Head of caudate nucleus (tissue), 42 donors: ENCODE data around the gene PCDHA7.
"Not testable (repeated sequence)": the region's sequence is repeated elsewhere in the genome, so short reads cannot be mapped to it uniquely, and the experiment has no call there.

Experiments
- DNase-seq, 42 donors: peaks; one replicate each; pipeline versions ENCODE4 v3.0.0 to v3.0.0-alpha.2; 2020 to 2021; ENCODE audit warnings: mixed read lengths in 7 of 42
- intact Hi-C: fragments of 100-400 bp; cut with DNase I; formaldehyde crosslinking; loops from one replicate; pipeline ENCODE4 v1.15.0; 2022

Gene PCDHA7, protein sequence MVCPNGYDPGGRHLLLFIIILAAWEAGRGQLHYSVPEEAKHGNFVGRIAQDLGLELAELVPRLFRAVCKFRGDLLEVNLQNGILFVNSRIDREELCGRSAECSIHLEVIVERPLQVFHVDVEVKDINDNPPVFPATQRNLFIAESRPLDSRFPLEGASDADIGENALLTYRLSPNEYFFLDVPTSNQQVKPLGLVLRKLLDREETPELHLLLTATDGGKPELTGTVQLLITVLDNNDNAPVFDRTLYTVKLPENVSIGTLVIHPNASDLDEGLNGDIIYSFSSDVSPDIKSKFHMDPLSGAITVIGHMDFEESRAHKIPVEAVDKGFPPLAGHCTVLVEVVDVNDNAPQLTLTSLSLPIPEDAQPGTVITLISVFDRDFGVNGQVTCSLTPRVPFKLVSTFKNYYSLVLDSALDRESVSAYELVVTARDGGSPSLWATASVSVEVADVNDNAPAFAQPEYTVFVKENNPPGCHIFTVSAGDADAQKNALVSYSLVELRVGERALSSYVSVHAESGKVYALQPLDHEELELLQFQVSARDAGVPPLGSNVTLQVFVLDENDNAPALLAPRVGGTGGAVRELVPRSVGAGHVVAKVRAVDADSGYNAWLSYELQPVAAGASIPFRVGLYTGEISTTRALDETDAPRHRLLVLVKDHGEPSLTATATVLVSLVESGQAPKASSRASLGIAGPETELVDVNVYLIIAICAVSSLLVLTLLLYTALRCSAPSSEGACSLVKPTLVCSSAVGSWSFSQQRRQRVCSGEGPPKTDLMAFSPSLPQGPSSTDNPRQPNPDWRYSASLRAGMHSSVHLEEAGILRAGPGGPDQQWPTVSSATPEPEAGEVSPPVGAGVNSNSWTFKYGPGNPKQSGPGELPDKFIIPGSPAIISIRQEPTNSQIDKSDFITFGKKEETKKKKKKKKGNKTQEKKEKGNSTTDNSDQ

DNA sequence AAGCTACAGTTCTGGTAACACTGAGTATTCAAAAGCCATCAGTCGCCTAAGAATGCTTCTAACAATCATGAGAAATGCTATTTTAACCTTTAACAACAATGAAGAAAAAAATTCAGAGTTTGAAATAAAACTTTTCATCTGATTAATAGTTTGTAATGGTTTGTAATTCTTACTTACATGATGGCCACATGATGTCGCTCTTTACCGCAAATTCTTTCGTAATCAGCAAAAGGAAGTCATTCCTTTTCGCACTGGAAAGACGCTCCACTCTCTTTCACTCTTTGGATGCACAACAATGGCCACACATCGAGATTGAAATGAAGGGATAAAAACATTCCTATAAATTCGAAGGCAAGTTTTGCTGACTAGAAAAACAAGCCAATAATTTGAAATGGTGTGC is at the start of gene PCDHA7:
Gene PCDHA7 (plus strand): TSS at position 277 of the 400 bp plus-strand sequence. CDS start 115 bp downstream, at position 392.
- DNase-seq, result peak in 3 of 42 donors; percentile 34 to 63 (median 56)
- intact Hi-C loops, result no loop called here

DNA sequence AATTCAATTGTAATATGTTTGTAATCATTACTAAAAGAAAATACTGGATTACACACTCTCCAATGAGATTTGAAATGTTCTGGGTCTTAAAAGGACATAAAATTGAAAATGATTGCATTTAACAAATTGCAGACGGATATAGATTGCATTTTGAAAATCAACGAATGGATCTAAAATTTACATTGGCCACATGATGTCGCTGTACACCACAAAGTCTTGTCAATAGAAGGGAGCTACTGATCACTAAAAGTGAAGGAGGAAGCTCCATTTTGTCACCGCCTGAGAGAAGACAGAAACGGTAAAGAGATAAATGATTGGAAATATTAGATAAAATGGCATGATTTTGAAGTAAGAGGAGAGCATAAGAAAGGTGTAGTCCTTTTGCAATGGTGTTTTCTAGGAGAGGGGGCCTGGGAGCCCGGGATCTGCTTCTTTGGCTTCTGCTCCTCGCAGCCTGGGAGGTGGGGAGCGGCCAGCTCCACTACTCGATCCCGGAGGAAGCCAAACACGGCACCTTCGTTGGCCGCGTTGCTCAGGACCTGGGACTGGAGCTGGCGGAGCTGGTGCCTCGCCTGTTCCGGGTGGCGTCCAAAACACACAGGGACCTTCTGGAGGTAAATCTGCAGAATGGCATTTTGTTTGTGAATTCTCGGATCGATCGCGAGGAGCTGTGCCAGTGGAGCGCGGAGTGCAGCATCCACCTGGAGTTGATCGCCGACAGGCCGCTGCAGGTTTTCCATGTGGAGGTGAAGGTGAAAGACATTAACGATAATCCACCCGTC is 48.0 kb upstream of the PCDHA7 start, which contains the start of gene PCDHA1:
Gene PCDHA1 (plus strand): TSS at position 236 of the 782 bp plus-strand sequence.
- intact Hi-C loops, result no loop called here

DNA sequence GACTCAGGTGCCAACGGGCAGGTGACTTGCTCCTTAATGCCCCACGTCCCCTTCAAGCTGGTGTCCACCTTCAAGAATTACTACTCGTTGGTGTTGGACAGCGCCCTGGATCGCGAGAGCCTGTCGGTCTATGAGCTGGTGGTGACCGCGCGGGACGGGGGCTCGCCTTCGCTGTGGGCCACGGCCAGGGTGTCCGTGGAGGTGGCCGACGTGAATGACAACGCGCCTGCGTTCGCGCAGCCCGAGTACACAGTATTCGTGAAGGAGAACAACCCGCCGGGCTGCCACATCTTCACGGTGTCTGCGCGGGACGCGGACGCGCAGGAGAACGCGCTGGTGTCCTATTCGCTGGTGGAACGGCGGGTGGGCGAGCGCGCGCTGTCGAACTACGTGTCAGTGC is 46.6 kb upstream of the PCDHA7 start:
- DNase-seq, result not testable (repeated sequence)

More for the DNA sequence above, 48.0 kb upstream of the PCDHA7 start, which contains the start of gene PCDHA1:
- DNase-seq, result peak in 3 of 42 donors; percentile 10 to 36 (median 25)

DNA sequence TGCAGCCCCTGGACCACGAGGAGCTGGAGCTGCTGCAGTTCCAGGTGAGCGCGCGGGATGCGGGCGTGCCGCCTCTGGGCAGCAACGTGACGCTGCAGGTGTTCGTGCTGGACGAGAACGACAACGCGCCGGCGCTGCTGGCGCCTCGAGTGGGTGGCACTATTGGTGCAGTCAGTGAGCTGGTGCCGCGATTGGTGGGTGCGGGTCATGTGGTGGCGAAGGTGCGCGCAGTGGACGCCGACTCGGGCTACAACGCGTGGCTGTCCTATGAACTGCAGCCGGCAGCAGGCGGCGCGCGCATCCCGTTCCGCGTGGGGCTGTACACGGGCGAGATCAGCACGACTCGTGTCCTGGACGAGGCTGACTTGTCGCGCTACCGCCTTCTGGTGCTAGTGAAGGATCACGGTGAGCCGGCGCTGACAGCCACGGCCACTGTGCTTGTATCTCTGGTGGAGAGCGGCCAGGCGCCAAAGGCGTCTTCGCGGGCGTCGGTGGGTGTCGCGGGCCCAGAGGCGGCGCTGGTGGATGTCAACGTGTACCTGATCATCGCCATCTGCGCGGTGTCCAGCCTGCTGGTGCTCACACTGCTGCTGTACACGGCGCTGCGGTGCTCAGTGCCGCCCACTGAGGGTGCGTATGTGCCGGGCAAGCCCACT is 46.1 kb upstream of the PCDHA7 start:
- DNase-seq, intact Hi-C loops: not testable (repeated sequence)

More for the DNA sequence above, 46.6 kb upstream of the PCDHA7 start:
- intact Hi-C loops, result not testable (repeated sequence)

DNA sequence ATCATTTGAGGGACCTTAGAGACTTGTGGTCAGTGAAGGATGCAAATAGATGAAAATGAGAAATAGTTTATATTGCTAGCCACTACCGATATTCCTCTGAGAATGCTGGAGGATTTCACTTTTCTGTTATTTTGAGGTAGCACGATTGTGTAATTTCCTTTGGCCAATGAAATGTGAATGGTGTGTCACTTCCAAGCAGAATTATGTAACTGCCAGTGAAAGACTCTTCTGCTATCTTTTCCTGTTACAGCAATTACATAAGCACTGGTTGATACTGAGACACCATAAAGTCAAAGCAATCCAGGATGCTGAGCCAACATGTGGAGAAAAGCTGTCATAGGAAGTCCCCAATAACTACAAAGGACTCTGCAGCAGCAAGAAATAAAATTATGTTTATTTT is 43.0 kb upstream of the PCDHA7 start:
- intact Hi-C loops, result no loop called here

DNA sequence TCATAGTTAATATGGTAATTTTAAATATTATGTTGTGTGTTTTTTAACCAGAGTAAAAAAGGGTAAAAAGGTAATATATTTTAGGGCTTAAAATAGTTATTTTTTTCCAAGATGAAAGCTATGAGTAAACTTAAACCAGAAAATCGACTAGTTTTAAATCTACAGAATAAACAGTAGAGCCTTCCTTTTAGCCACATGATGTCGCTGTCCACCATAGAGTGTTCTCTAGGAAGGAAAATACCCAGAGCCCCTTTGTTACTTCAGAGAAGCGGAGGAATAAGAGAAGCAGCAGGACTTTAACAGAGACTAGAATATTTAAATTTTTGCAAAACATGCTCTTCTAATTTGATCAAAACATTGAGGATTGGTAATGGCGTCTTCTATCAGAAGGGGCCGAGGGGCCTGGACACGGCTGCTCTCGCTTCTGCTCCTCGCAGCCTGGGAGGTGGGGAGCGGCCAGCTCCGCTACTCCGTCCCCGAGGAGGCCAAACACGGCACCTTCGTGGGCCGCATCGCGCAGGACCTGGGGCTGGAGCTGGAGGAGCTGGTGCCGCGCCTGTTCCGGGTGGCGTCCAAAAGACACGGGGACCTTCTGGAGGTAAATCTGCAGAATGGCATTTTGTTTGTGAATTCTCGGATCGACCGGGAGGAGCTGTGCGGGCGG is 39.3 kb upstream of the PCDHA7 start, which contains the start of gene PCDHA2:
Gene PCDHA2 (plus strand): TSS at position 258 of the 664 bp plus-strand sequence.
- intact Hi-C loops, result no loop called here

More for the DNA sequence above, 43.0 kb upstream of the PCDHA7 start:
- DNase-seq, result no peak

DNA sequence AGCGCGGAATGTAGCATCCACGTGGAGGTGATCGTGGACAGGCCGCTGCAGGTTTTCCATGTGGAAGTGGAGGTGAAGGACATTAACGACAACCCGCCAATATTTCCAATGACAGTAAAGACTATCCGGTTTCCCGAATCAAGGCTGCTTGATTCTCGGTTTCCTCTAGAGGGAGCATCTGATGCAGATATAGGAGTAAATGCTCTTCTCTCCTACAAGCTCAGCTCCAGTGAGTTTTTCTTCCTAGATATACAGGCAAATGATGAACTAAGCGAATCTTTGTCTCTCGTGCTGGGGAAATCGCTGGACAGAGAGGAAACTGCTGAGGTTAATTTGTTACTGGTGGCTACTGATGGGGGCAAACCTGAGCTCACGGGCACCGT is 38.8 kb upstream of the PCDHA7 start:
- intact Hi-C loops, result no loop called here
- DNase-seq, result peak in 4 of 42 donors; percentile 13 to 53 (median 36)

More for the DNA sequence above, 39.3 kb upstream of the PCDHA7 start, which contains the start of gene PCDHA2:
- DNase-seq, result peak in 5 of 42 donors; percentile 25 to 60 (median 27)

DNA sequence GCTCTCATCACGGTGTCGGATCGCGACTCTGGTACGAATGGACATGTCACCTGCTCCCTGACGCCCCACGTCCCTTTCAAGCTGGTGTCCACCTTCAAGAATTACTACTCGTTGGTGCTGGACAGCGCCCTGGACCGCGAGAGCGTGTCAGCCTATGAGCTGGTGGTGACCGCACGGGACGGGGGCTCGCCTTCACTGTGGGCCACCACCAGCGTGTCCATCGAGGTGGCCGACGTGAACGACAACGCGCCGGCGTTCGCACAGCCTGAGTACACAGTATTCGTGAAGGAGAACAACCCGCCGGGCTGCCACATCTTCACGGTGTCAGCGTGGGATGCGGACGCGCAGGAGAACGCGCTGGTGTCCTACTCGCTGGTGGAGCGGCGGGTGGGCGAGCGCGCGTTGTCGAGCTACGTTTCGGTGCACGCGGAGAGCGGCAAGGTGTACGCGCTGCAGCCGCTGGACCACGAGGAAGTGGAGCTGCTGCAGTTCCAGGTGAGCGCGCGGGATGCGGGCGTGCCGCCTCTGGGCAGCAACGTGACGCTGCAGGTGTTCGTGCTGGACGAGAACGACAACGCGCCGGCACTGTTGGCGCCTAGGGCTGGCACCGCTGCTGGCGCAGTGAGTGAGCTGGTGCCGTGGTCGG is 37.9 kb upstream of the PCDHA7 start:
- intact Hi-C loops, result not testable (repeated sequence)

DNA sequence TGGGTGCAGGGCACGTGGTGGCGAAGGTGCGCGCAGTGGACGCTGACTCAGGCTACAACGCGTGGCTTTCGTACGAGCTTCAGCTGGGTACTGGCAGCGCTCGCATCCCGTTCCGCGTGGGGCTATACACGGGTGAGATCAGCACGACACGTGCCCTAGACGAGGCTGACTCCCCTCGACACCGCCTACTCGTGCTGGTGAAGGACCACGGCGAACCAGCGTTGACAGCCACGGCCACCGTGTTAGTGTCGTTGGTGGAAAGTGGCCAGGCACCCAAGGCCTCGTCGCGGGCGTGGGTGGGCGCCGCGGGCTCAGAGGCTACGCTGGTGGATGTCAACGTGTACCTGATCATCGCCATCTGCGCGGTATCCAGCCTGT is 37.4 kb upstream of the PCDHA7 start:
- no peak for DNase-seq
- intact Hi-C loops, result no loop called here

More for the DNA sequence above, 37.9 kb upstream of the PCDHA7 start:
- DNase-seq, result not testable (repeated sequence)

DNA sequence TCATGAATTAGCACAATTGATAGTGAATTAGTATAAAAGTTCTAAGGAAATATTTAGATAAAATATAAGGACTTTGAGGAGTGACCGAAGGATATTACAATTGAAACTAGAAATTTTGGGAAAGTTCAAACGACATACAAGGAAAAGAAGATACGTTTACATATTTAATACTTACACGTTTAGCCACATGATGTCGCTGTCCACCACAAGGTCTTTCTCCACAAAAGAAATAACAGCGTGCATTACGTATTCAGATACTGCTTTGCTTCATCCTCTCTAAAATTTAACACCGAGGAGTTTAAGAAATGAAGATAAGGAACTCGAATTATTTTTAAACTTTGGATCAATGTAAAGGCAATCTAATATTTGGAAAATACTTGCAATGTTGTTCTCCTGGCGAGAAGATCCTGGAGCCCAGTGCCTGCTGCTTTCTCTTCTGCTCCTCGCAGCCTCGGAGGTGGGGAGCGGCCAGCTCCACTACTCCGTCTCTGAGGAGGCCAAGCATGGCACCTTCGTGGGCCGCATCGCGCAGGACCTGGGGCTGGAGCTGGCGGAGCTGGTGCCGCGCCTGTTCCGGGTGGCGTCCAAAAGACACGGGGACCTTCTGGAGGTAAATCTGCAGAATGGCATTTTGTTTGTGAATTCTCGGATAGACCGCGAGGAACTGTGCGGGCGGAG is 33.1 kb upstream of the PCDHA7 start, which contains the start of gene PCDHA3:
Gene PCDHA3 (plus strand): TSS at position 242 of the 678 bp plus-strand sequence.
- peak in 5 of 42 donors; percentile 31 to 79 (median 50) for DNase-seq
- intact Hi-C loops, result no loop called here

DNA sequence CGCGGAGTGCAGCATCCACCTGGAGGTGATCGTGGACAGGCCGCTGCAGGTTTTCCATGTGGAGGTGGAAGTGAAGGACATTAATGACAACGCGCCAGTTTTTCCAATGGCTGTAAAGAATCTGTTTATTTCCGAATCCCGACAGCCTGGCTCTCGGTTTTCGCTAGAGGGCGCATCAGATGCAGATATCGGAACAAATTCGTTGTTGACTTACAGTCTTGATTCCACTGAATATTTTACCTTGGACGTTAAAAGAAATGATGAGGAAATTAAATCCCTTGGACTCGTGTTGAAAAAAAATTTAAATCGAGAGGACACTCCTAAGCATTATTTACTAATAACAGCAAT is 32.6 kb upstream of the PCDHA7 start:
- intact Hi-C loops, result no loop called here
- peak in 24 of 42 donors; percentile 26 to 80 (median 46) for DNase-seq

DNA sequence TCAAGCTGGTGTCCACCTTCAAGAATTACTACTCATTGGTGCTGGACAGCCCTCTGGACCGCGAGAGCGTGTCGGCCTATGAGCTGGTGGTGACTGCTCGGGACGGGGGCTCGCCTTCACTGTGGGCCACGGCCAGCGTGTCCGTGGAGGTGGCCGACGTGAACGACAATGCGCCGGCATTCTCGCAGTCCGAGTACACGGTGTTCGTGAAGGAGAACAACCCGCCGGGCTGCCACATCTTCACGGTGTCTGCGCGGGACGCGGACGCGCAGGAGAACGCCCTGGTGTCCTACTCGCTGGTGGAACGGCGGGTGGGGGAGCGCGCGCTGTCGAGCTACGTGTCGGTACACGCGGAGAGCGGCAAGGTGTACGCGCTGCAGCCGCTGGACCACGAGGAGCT is 31.7 kb upstream of the PCDHA7 start:
- DNase-seq, intact Hi-C loops: not testable (repeated sequence)

DNA sequence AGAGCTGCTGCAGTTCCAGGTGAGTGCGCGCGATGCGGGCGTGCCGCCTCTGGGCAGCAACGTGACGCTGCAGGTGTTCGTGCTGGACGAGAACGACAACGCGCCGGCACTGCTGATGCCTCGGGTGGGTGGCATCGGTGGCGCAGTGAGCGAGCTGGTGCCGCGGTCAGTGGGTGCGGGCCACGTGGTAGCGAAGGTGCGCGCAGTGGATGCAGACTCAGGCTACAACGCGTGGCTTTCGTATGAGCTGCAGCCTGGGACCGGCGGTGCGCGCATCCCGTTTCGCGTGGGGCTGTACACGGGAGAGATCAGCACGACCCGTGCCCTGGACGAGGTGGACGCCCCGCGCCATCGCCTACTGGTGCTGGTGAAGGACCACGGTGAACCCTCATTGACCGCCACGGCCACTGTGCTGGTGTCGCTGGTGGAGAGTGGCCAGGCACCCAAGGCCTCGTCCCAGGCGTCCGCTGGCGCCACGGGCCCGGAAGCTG is 31.2 kb upstream of the PCDHA7 start:
- intact Hi-C loops, result no loop called here
- DNase-seq, result no peak

DNA sequence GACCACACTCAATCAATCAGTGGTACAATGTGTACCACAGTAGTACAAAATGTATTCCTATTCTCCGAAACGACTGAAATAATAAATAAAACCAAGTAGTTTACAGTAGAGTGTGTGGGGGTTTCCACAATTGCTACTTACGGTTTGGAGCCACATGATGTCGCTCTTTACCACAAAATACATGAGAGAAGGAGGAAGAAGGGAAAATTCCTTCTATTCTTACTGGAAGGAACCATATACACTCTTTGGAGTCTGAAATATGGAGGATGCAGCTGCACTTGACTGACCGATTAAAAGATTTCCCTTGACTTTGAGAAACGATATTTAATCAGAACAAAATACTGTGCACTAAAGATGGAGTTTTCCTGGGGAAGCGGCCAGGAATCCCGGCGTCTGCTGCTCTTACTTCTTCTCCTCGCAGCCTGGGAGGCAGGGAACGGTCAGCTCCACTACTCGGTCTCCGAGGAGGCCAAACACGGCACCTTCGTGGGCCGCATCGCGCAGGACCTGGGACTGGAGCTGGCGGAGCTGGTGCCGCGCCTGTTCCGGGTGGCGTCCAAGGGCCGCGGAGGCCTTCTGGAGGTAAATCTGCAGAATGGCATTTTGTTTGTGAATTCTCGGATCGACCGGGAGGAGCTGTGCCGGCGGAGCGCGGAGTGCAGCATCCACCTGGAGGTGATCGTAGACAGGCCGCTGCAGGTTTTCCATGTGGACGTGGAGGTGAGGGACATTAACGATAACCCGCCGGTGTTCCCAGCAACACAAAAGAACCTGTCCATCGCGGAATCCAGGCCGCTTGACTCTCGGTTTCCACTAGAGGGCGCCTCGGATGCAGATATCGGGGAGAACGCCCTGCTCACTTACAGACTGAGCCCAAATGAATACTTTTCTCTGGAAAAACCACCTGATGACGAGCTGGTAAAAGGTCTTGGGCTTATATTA is 27.0 kb upstream of the PCDHA7 start, which contains the start of gene PCDHA4:
Gene PCDHA4 (plus strand): TSS at position 235 of the 942 bp plus-strand sequence.
- intact Hi-C loops, result no loop called here
- DNase-seq, result peak in 40 of 42 donors; percentile 32 to 88 (median 66)
